HG03558 (cell line): Measurements from ENCODE around the gene TSHZ1.

ENCODE experiments used
- ATAC-seq: cut with Tn5 transposase; IDR thresholded peaks from one replicate; pipeline ENCODE4 v1.9.1; 2021; ENCODE audit warnings: moderate number of reproducible peaks; ENCODE audit not compliant: unreplicated experiment; ENCODE audit errors: extremely low read depth

The TSHZ1 gene

GRCh38 chr18:75241705-75242104 is 31.1 kb downstream of the TSHZ1 start:
- ATAC-seq = no peak

DNA sequence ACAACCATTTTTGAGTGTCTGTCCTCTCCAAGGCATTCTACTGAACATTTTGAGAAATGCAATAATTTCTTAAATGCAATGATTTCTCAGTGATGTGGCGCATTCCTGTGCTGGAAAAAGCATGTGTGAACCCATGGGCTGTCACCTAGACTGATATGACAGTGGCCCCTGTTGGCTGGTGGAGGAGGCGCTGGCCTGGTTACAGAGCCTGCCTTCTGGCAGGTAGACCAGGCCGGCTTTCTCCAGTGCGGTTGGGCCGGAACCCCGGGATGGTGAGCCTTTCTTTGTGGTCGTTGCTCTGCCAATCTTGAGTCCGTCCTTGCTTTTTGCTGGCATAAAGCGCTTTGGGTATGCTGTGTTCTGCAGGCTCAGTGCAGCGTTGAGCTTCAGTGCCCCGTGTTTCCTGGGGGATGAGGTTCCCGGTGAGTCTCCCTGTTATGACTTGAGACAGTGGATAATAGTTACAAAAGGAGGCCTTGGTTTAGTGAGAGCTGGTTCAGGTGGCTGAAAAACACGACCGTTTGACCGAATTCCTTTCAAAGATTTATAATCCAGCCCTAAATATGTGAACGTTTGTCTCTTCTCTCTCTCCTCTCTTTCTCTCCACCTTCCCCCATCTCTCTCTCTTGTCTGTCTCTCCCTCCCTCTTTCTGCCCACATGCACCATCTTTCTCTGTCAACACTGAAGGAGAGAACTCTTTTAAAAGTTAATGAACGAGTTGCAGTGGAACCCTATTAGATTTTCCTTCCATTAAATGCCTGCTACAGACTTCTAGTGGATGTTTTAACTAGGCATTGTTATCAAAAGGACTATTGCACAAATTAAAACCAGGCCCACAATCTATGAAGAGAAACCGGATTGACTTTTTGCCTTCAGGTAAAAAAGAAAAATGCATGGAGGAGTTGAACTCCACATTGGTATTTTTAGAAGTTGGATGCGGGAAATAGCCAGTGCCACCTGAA is 34.0 kb downstream of the TSHZ1 start:
- no peak for ATAC-seq

DNA sequence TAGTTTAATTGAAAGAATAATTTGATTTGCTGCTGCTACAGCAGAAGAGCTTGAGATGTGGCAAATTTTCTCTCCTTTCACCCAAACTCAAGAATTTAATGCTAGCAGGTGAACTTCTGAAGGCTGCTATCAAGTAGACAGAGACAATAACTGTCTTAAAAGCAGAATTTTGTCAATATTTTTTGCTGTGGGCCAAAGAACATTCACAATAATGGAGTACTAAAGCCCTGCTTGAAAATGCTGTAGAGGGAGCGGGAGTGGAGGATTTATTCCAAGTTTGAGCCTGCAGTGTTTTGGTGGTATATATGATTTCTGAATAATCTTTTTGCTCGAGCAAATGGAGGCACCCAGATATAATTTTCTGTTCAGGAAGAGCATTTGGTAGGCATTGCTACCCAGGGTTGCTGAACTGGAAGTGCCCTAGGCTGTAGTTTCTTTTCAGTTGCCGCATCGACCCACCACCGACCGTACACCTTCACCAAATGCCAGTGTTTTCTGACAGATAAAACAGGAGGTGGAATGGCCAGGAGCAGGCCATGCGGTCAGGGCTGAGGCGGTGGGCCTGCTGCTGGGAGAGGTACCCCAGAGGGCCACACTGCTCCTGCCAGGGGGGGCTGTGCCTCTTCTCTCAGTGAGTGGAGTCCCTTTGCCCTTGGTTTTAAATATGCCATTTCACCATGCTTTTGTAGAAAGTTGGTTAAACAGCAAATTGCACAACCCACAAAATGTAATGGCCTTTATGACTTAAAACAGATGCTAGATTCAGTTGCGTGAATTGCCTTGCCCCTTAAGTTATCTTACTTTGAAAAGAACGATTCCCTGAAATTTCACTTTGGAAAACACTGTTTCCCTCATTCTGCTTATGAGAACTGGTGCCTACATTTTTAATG is 36.4 kb downstream of the TSHZ1 start:
- ATAC-seq = no peak

DNA sequence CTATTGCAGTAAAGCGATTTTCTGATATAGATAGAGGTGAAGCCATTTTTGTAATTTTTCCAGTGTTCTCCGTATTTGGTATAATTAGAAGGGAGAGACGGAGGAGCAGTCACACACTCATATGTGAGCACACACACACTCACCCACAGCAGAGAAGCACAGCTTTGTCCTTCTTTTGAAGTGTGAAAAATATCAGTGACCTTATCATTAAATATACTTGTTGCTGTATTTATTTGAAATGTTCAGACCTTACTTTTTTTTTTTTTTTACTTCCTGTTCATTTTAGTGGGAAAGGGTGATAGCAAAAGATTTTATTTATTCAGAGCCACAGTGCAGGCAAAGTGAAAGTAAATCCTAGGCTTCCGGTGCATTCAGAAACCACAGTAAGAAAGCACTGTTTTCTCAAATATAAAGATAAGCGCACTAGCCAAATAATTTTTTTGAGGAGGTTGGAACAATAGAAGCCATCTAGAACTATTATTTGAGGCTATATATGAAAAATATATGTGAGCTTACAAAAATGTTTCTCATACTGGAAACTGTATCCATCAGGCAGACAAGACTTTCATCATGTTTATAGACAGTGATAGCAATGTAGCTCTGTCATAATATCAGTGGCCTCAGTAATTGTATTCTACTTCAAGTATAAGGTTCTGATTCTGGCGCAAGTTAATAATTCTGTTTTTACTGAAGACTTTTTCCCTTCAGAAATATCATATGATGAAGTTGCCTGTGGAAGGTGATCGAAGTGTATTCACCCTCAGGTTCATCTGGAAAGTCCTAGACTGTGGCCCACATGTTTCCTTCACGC is 37.2 kb downstream of the TSHZ1 start:
- ATAC-seq = no peak

GRCh38 chr18:75248426-75249174 is 38.0 kb downstream of the TSHZ1 start:
- ATAC-seq = no peak

- no peak for ATAC-seq
These were observed 38.5 kb downstream of the TSHZ1 start for GRCh38 chr18:75249175-75249518.

- no peak for ATAC-seq
These were observed 39.3 kb downstream of the TSHZ1 start for GRCh38 chr18:75249672-75250470.

GRCh38 chr18:75250471-75250821 is 39.8 kb downstream of the TSHZ1 start:
- ATAC-seq = no peak

- no peak for ATAC-seq
These were observed 40.9 kb downstream of the TSHZ1 start for GRCh38 chr18:75251466-75251865.

- ATAC-seq = no peak
These were observed 41.5 kb downstream of the TSHZ1 start for GRCh38 chr18:75252136-75252535.

DNA sequence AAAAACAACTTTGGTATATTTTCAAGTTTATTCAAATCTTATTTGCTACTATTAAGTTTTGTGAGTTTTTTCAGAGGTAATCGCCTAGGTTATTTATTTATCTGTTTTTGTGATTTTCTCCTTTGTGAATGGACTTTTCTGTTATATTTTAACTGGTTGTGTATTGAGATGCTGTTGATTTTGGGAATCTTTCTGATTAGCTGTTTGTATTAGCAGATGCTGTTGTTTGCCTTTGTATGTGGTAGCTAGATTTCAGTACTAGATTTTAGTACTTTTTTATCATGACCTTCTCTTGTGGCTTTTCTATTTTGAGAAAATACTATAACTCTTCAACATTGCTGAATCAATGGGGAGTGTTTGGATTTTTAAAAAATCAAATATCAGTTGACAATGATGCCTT is 42.4 kb downstream of the TSHZ1 start:
- ATAC-seq = no peak

DNA sequence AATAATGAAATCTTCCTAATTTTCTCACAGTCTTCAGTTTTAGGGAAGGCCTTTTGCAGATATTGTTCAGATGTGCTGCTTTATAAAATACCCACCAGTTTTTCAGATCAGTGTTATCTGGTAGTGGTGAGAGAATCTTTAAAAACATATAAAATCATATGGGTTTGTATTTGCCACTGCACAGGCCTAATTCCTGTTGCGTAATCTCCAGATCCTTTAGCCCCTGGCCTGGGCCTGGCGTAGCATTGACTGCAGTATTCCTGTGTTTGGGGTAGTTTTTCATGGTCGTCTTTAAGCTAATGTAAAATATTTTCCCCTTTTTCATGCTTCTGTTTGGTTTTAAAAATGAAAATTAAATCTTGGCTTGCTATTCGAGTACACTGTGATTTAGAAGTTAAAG is 43.2 kb downstream of the TSHZ1 start:
- no peak for ATAC-seq

DNA sequence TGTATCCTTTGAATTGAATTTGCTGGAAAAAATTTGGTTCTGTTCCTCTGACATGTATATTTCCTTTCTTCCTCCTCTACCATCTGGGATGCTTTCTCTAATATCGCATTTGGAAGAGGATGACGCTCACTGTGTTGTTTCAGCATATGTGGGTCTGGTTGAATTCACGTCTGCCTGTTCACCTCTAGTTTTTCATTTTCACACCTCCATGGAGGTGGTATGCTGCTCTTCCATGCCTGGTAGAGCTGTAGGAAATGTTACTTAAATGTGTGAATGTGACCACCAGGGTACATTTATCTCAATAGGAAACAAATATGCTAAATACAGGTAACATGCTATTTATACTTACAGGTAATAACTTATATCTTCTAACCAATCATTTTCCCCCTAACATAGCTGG is 44.5 kb downstream of the TSHZ1 start:
- ATAC-seq = no peak

- no peak for ATAC-seq
These were observed 45.8 kb downstream of the TSHZ1 start for GRCh38 chr18:75256376-75256775.

GRCh38 chr18:75257605-75258004 is 47.0 kb downstream of the TSHZ1 start:
- ATAC-seq = no peak

DNA sequence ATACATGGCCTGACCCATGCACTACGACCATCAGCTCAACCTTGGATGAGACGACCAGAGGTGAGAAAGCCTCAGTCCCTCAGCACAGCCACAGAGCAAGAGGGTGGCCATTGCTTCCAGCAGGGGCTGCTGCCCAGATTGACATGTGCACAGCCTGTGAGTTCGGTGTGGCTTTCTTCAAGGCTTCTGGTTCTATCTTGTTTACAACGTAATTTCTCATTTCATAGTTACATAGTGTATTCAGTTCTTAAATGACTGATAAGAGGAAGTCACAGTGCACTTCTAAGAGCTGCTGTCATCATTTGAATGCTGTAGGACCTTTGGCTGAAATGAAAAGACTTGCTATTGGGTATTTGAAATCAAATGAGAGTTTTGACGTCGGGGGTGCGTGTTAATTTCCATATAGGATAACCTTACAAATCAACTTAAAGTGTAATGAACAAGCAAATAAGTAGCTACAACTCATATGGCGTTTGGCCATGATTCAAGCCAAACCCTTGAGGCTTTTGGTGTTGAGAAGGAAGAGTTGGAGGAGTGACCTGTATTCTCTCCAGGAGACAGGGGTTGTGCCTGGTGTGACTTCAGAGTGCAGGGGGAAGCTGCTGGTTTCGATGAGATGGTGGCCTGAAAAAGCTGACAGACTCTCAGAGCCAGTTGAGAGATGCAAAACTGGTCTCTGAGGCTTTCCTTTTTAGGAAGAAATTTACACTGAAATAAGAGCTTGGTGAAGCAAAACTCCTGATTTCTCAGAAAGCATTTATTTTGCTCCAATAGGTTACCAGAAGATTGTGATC is 51.0 kb downstream of the TSHZ1 start:
- peak; percentile 92 for ATAC-seq

GRCh38 chr18:75262511-75262910 is 51.9 kb downstream of the TSHZ1 start:
- no peak for ATAC-seq

GRCh38 chr18:75264195-75264594 is 53.6 kb downstream of the TSHZ1 start:
- ATAC-seq = no peak
